GM20000 (cell line): ENCODE measurements around the gene PRM3.

Experiments
- DNase-seq: peaks from one replicate; pipeline ENCODE4 v3.0.0; 2012; ENCODE audit warnings: low spot score
- CTCF ChIP-seq: IDR thresholded peaks from 2 replicates; pipeline ENCODE4 v1.5.1; 2012; ENCODE audit warnings: mild to moderate bottlenecking, control low read depth; ENCODE audit errors: extremely low read depth, missing control alignments

The PRM3 gene

GRCh38 chr16:11309895-11310633 is 36.6 kb upstream of the PRM3 start:
- no peak for TF ChIP-seq CTCF
- peak; percentile 53 for DNase-seq

GRCh38 chr16:11308493-11309283 is 35.3 kb upstream of the PRM3 start:
- DNase-seq, result no peak
- no peak for TF ChIP-seq CTCF

- DNase-seq, result no peak
- no peak for TF ChIP-seq CTCF
Observed at GRCh38 chr16:11307639-11308492, 34.4 kb upstream of the PRM3 start.

GRCh38 chr16:11306997-11307638 is 33.7 kb upstream of the PRM3 start:
- DNase-seq, result no peak
- no peak for TF ChIP-seq CTCF

- TF ChIP-seq CTCF, result no peak
- DNase-seq, result no peak
Observed at GRCh38 chr16:11306381-11306780, 33.0 kb upstream of the PRM3 start.

GRCh38 chr16:11303405-11304138 is 30.1 kb upstream of the PRM3 start:
- DNase-seq, result no peak
- TF ChIP-seq CTCF, result no peak
